Esophagus muscularis mucosa (tissue), 4 donors: ENCODE measurements around the gene KDM6B. TPM values are rescaled to one million over a fixed set of nuclear protein-coding genes. Genes with fewer than 3 reads are reported as not detected.

ENCODE experiments used
- DNase-seq: peaks from one replicate; pipeline ENCODE4 v3.0.0-alpha.2; 2017; ENCODE audit errors: extremely low spot score
- H3K27ac ChIP-seq, 4 donors: fragments of 200-600 bp; sonication (generic); replicated peaks in 1 of 4; 1 replicate in 3 of 4; 2 replicates in 1 of 4; pipeline ENCODE4 v1.5.1; 2016 to 2019; ENCODE audit warnings: mild to moderate bottlenecking in 1 of 4
- H3K27me3 ChIP-seq, 4 donors: fragments of 200-600 bp; sonication (generic); one replicate each; pipeline versions ENCODE4 v1.5.1 to v1.6.0; 2016 to 2019
- H3K36me3 ChIP-seq, 4 donors: fragments of 200-600 bp; sonication (generic); one replicate each; pipeline ENCODE4 v1.5.1; 2016 to 2019
- H3K4me1 ChIP-seq, 4 donors: fragments of 200-600 bp; sonication (generic); one replicate each; pipeline ENCODE4 v1.5.1; 2016 to 2019
- H3K4me3 ChIP-seq, 4 donors: fragments of 200-600 bp; sonication (generic); 1 replicate in 2 of 4; 2 replicates in 2 of 4; pipeline ENCODE4 v1.5.1; 2016 to 2019; ENCODE audit warnings: mild to moderate bottlenecking in 4 of 4, moderate library complexity in 1 of 4
- H3K9me3 ChIP-seq, 4 donors: fragments of 200-600 bp; sonication (generic); 1 replicate in 3 of 4; 2 replicates in 1 of 4; pipeline ENCODE4 v1.5.1; 2016 to 2019
- EP300 ChIP-seq: sonication (generic); formaldehyde crosslinking; IDR thresholded peaks from one replicate; pipeline ENCODE4 v1.6.1; 2017; ENCODE audit warnings: antibody characterized with exemption
- POLR2A ChIP-seq: fragments of 450-650 bp; IDR thresholded peaks from one replicate; pipeline ENCODE4 v1.6.1; 2017; ENCODE audit warnings: antibody characterized with exemption, moderate library complexity, mild to moderate bottlenecking, low read depth
- POLR2AphosphoS5 ChIP-seq, 2 donors: sonication (generic); formaldehyde crosslinking; IDR thresholded peaks; one replicate each; pipeline ENCODE4 v1.6.1; 2017; ENCODE audit warnings: antibody characterized with exemption in 2 of 2
- WGBS: methylation state at CpG from one replicate; pipeline ENCODE4 v1.1.5; 2018; 5-methylcytosine and 5-hydroxymethylcytosine counted together
- intact Hi-C: fragments of 100-400 bp; cut with DNase I; formaldehyde crosslinking; loops from one replicate; pipeline ENCODE4 v1.15.1; 2023
- total RNA-seq, 4 donors: library from RNA; depleted of rRNA; stranded (reverse); fragments of >200 nt; gene quantifications; one replicate each; pipeline versions ENCODE4 v1.1.0 to v1.2.1, GENCODE V29; 2016
- TF ChIP-seq, protein P1 (sequence below), 3 experiments: fragments of 200-600 bp in 2 of 3; fragments of 450-650 bp in 1 of 3; sonication (generic) in 2 of 3; IDR thresholded peaks; one replicate each; pipeline ENCODE4 v1.5.1; 2017 to 2019; ENCODE audit warnings: antibody characterized with exemption in 3 of 3, mild to moderate bottlenecking in 2 of 3, moderate library complexity in 1 of 3

KDM6B gene
- total RNA-seq, 4 donors from 2014 or later, result 10.8 to 101 (median 15.1) TPM

- Histone ChIP-seq H3K4me3 (no peak overlapping the region), H3K4me1 (peaks cover 0 to 27% (median 19%) of the 10 kb centered on the region in 4 donors), H3K27ac (no peak overlapping the region), H3K9me3 (no peaks in the 10 kb centered on the region), H3K36me3 (peaks cover 0 to 27% (median 9%) of the 10 kb centered on the region in 4 donors), H3K27me3 (no peaks in the 10 kb centered on the region)
- WGBS, result 93% methylated on average over 7 of the region's 7 CpGs
- no peak for DNase-seq
- TF ChIP-seq, protein P1, sequence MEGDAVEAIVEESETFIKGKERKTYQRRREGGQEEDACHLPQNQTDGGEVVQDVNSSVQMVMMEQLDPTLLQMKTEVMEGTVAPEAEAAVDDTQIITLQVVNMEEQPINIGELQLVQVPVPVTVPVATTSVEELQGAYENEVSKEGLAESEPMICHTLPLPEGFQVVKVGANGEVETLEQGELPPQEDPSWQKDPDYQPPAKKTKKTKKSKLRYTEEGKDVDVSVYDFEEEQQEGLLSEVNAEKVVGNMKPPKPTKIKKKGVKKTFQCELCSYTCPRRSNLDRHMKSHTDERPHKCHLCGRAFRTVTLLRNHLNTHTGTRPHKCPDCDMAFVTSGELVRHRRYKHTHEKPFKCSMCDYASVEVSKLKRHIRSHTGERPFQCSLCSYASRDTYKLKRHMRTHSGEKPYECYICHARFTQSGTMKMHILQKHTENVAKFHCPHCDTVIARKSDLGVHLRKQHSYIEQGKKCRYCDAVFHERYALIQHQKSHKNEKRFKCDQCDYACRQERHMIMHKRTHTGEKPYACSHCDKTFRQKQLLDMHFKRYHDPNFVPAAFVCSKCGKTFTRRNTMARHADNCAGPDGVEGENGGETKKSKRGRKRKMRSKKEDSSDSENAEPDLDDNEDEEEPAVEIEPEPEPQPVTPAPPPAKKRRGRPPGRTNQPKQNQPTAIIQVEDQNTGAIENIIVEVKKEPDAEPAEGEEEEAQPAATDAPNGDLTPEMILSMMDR (IDR thresholded peaks at IDR 0.05), result no peak
- TF ChIP-seq EP300, result no peak
- no peak for TF ChIP-seq POLR2AphosphoS5 (IDR thresholded peaks at IDR 0.05)
- TF ChIP-seq POLR2A, result no peak
- intact Hi-C loops, result no loop called here
Observed at GRCh38 chr17:7878234-7878633, 44.2 kb downstream of the KDM6B start.

DNA sequence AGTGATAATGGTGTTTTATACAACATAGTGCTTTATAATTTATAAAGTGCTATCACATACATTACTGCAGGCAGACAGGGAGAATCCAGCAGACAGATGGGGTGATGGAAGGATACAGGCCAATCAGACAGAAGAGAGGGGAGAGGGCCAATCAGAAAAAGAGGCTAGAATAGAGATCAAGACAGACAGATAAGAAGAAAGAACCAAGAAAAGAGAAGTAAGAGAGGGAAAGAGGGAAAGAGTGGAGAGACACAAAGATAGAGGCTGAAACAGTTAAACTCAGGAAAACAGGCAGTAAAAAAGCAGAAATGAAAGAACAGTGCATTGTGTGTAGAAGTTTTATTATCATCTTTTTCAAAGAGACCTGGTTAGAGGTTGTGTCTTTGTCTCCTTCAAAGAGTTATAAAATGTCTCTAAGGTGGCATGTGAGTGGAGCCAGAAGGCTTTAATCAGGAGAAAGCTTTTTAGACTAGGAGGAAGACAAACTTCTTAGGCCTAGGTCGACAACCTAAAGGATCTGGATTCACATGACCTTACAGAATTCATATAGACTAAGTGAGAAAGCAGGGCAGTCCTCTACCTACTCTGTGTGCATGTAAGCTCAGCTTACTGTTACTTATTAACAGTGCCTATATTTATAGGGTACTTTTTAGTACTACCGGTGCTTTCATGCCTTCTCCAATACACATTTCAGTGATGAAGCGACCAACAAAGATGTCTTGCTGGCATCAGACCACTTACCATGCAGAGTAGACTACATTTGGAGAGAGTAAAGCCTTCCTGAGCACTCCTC lies 46.3 kb downstream of the KDM6B start:
- intact Hi-C loops, result loop anchor here (2.0 kb wide), 1 partner anchor 15 kb away; no protein-coding TSS in a partner anchor
- no peaks in the 10 kb centered on the region for H3K9me3 ChIP-seq
- peaks cover 0 to 23% (median 9%) of the 10 kb centered on the region in 4 donors for H3K36me3 ChIP-seq
- DNase-seq, result no peak
- no peak overlapping the region for H3K27ac ChIP-seq
- H3K4me3 ChIP-seq, result no peak overlapping the region
- H3K4me1 ChIP-seq, result peaks cover 3 to 37% (median 30%) of the 10 kb centered on the region in 4 donors
- WGBS, result 85% methylated on average over 3 of the region's 3 CpGs
- TF ChIP-seq EP300 (no peak), POLR2A (no peak), POLR2AphosphoS5 (IDR thresholded peaks at IDR 0.05) (no peak)
- TF ChIP-seq, protein P1 (IDR thresholded peaks at IDR 0.05), result no peak
- H3K27me3 ChIP-seq, result no peaks in the 10 kb centered on the region

GRCh38 chr17:7881276-7882054 lies 47.4 kb downstream of the KDM6B start:
- DNase-seq, result no peak
- Histone ChIP-seq H3K27ac (peak overlapping the region in 3 of 4 donors; percentile 1 to 95 (median 36)), H3K27me3 (no peaks in the 10 kb centered on the region), H3K4me3 (no peak overlapping the region), H3K4me1 (peaks cover 11 to 48% (median 41%) of the 10 kb centered on the region in 4 donors), H3K9me3 (no peaks in the 10 kb centered on the region), H3K36me3 (peaks cover 0 to 18% (median 9%) of the 10 kb centered on the region in 4 donors)
- whole genome bisulfite sequencing, result 38% methylated on average over 7 of the region's 7 CpGs
- TF ChIP-seq POLR2AphosphoS5 (IDR thresholded peaks at IDR 0.05) (no peak), EP300 (no peak), POLR2A (no peak)
- TF ChIP-seq, protein P1 (IDR thresholded peaks at IDR 0.05), result no peak
- intact Hi-C loops, result loop anchor here (2.0 kb wide), 1 partner anchor 17 kb away; no protein-coding TSS in a partner anchor

DNA sequence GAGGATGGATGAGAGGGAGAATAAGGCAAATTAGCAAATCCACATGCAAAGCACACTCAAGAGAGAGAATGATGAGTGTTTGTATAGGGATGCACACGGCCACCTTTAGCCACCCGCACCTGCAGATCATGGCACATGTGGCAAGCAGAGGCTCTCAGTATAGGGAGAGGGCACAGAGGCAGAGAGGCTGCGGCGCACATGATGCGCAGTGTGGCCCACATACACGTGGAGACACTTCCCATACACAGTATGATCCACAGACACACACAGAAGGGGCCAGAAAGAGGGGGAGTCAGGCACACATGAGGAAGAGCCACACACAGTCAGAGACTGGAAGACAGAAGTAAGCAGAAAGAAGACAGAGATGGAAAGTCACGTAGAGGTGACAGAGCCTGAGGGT lies 48.1 kb downstream of the KDM6B start:
- peaks cover 17 to 54% (median 47%) of the 10 kb centered on the region in 4 donors for H3K4me1 ChIP-seq
- WGBS, result 71% methylated on average over 7 of the region's 7 CpGs
- no peak for TF ChIP-seq POLR2AphosphoS5 (IDR thresholded peaks at IDR 0.05)
- no peak overlapping the region for H3K4me3 ChIP-seq
- DNase-seq, result no peak
- peak overlapping the region; percentile 1 to 95 (median 38) for H3K27ac ChIP-seq
- no peaks in the 10 kb centered on the region for H3K27me3 ChIP-seq
- peaks cover 0 to 18% (median 9%) of the 10 kb centered on the region in 4 donors for H3K36me3 ChIP-seq
- intact Hi-C loops, result no loop called here
- H3K9me3 ChIP-seq, result no peaks in the 10 kb centered on the region

DNA sequence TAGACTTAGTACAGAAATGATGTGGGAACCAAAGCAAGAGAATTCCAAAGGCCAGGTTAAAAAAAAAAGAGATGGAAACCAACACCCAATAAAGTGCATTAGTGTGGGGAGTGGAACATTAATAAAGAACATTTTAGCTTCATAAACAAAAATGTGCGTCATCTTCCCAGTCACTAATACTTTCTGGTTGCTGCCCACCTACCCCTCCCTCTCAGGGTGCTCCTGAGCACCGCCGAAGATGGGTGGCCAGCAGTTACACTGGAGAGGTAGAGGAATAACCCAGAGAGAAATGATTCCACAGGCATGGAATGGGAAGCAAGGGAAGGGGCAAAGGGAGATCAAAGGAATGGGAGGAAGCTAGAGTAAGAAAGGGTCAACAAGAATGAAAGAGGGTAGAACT lies 48.6 kb downstream of the KDM6B start:
- DNase-seq, result no peak
- TF ChIP-seq EP300 (no peak), POLR2A (no peak), POLR2AphosphoS5 (IDR thresholded peaks at IDR 0.05) (peak in 1 of 2 donors; percentile 20)
- TF ChIP-seq, protein P1 (IDR thresholded peaks at IDR 0.05), result no peak
- intact Hi-C loops, result no loop called here
- H3K27ac ChIP-seq, result peak overlapping the region; percentile 36 to 95 (median 66)
- peaks cover 0 to 18% (median 9%) of the 10 kb centered on the region in 4 donors for H3K36me3 ChIP-seq
- H3K4me1 ChIP-seq, result peaks cover 21 to 60% (median 53%) of the 10 kb centered on the region in 4 donors
- H3K27me3 ChIP-seq, result no peaks in the 10 kb centered on the region
- no peaks in the 10 kb centered on the region for H3K9me3 ChIP-seq
- 80% methylated on average over 3 of the region's 3 CpGs for WGBS
- no peak overlapping the region for H3K4me3 ChIP-seq
